ENCODE data around the gene NAV2. TPM values are rescaled to one million over a fixed set of nuclear protein-coding genes. Genes with fewer than 3 reads are reported as not detected.
"Not testable (repeated sequence)": the region's sequence is repeated elsewhere in the genome, so short reads cannot be mapped to it uniquely, and the experiment has no call there.

NAV2 gene
- total RNA-seq, 1 experiment from 2014 or later: 1.8 TPM

GRCh38 chr11:20003351-20003750, 290.7 kb downstream of the NAV2 start:
- no peak for DNase-seq (ENCODE audit: low read depth)

GRCh38 chr11:20004866-20005265, 292.2 kb downstream of the NAV2 start:
- DNase-seq (ENCODE audit: low read depth): no peak

- DNase-seq (ENCODE audit: low read depth): no peak
These were observed 293.1 kb downstream of the NAV2 start for GRCh38 chr11:20005747-20006146.

GRCh38 chr11:20006618-20007017, 294.0 kb downstream of the NAV2 start:
- DNase-seq (ENCODE audit: low read depth): not testable (repeated sequence)

GRCh38 chr11:20007386-20007785, 294.7 kb downstream of the NAV2 start:
- DNase-seq (ENCODE audit: low read depth): no peak

GRCh38 chr11:20008190-20008870, 295.7 kb downstream of the NAV2 start:
- no peak for DNase-seq (ENCODE audit: low read depth)

- no peak for DNase-seq (ENCODE audit: low read depth)
These were observed 296.4 kb downstream of the NAV2 start for GRCh38 chr11:20008871-20009644.

GRCh38 chr11:20010156-20010850, 297.7 kb downstream of the NAV2 start:
- DNase-seq (ENCODE audit: low read depth): no peak

- no peak for DNase-seq (ENCODE audit: low read depth)
These were observed 298.2 kb downstream of the NAV2 start for GRCh38 chr11:20010851-20011225.

- no peak for DNase-seq (ENCODE audit: low read depth)
These were observed 298.8 kb downstream of the NAV2 start for GRCh38 chr11:20011307-20011951.

- no peak for DNase-seq (ENCODE audit: low read depth)
These were observed 300.9 kb downstream of the NAV2 start for GRCh38 chr11:20013346-20014066.

- DNase-seq (ENCODE audit: low read depth): no peak
These were observed 301.4 kb downstream of the NAV2 start for GRCh38 chr11:20014067-20014402.

- DNase-seq (ENCODE audit: low read depth): no peak
These were observed 302.5 kb downstream of the NAV2 start for GRCh38 chr11:20015101-20015500.

- DNase-seq (ENCODE audit: low read depth): no peak
These were observed 303.1 kb downstream of the NAV2 start for GRCh38 chr11:20015529-20016427.

- DNase-seq (ENCODE audit: low read depth): no peak
These were observed 303.9 kb downstream of the NAV2 start for GRCh38 chr11:20016526-20016925.

GRCh38 chr11:20017320-20017719, 304.7 kb downstream of the NAV2 start:
- no peak for DNase-seq (ENCODE audit: low read depth)

GRCh38 chr11:20020198-20020597, 307.6 kb downstream of the NAV2 start:
- DNase-seq (ENCODE audit: low read depth): no peak

GRCh38 chr11:20020716-20021115, 308.1 kb downstream of the NAV2 start:
- DNase-seq (ENCODE audit: low read depth): no peak

GRCh38 chr11:20021212-20021611, 308.6 kb downstream of the NAV2 start:
- no peak for DNase-seq (ENCODE audit: low read depth)

GRCh38 chr11:20021771-20022362, 309.2 kb downstream of the NAV2 start:
- no peak for DNase-seq (ENCODE audit: low read depth)

Measured in Daoy (cell line).